GM19025 (cell line): ENCODE data around the gene ABCB9.

Source experiments
- ATAC-seq: cut with Tn5 transposase; IDR thresholded peaks from one replicate; pipeline ENCODE4 v1.9.1; 2021; ENCODE audit warnings: mild to moderate bottlenecking, low read depth, moderate library complexity; ENCODE audit not compliant: unreplicated experiment

The ABCB9 gene

DNA sequence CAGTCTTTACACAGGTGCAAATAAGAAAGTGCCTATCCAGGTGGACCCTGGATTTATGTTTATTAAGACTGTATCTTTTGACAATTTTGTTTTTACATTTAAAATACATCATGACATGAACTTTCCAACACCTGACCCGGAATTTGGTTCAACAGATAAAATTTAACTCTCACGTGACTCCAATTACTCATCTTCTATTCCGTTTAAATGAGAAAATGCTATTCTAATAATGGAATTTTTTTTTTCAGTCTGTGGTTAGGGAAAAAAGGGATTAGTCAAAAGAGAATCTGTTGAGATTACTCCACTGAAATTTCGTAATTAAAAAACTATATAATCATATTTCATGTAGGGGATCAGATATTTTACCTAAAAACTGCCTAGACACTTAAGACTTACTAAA, 81.4 kb downstream of the ABCB9 start:
- no peak for ATAC-seq

DNA sequence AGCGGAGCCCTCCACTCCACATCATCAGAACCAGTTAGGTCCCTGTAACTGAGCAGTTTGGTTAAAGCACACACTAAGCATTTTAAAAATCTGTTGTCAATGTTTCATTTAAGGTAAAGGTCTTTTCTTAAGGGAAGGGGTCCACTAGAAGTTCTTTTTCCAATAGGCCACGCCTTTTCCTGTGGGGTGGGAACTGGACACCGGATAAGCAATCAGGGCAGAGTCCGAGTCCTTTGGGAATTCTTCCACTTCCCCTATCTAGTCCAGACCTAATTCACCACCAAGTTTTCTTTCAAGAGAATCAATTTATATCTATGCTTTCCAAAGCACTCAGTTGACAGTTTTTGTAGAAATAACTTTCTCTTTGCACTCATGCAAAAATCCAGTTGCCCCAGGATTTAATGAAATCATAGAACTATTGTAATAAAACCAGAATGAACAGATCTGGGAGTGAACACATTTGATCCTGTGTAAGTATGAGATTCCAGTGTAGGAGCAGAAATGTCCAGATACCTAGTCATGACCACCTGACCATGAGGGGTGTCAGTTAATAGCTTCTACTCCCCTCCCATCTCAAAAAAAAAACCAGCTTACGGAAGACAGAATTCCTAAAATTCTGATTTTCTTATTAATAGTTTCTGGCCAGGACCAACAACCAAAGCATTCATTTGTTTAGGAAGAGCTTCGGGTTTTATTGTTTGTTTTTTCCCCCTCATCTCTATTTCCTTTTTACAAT, 82.0 kb downstream of the ABCB9 start:
- no peak for ATAC-seq

DNA sequence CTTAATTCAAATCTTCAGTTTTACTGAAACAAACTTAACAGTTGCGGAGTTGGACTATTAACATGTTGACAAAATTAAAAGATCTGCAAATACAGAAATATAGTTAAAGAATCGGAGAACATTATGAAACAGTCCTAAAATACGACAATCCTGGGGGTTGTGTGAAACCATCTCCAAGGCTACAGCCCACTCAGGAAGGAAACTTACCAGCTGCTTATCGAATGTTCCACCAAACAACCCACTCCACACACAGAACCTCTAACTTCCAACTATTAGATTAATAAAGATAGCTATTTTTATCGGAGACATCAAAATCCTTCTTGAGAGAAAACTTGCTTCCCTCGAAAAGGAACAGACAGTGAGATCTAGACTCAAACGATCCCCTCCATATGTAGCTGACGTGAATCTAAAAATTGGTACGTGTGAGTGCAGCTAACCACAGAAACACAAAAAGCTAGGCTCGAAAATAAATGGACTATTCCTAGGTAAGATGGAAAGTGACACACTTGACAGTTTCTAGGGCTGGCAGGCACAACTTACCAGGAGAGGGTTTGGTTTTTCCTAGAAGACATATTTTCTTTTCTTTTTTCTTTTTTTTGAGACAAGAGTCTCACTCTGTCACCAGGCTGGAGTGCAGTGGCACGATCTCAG, 83.2 kb downstream of the ABCB9 start:
- ATAC-seq: no peak

DNA sequence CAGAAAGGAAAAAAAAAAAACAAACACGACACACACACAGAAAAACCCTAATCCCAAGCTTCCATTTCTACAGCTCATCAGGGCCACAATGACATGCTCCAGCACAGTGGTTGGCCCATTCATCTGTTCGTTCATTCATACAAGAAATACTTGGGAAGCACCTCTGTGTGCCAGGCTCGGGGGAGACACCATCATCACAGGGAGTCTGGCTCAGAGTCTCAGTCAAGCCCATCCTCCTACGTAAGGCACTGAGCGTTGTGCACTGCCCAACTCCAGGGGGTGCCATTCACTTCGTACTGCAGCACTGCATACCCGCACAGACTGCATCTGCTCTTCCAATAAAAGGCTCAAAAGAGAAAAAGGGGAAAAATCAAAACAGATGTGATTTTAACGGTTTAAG, 85.6 kb downstream of the ABCB9 start:
- ATAC-seq: no peak

DNA sequence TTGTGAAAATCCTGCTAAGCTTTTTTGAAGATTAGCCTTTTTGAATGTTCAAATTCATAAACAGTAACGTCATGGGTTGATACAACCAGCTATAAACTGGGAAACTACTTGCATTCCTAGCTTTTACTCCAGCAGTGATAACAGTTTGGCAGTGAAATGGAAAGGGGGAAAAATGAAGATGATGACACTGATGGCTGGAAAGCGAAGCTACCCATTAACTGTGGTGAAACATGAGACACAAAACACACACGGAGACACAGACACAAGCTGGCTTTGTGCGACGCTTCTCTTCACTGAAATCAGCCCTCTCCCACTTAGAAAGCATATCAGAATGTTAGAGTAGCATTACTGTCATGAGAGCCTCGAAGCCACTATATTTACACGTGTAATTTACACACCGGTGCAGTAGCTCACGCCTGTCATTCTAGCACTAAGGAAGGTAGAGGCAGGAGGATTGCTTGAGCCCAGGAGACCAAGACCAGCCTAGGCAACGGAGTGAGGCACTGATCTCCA, 86.1 kb downstream of the ABCB9 start:
- ATAC-seq: no peak
